GM06990 (cell line): ENCODE data around the gene GTSF1L.

ENCODE experiments used
- DNase-seq: peaks from one replicate; pipeline ENCODE4 v3.0.0-alpha.2; 2011; ENCODE audit not compliant: insufficient read length; ENCODE audit errors: extremely low read depth
- H3K27me3 ChIP-seq: replicated peaks from 2 replicates; pipeline ENCODE4 v1.6.0; 2011; ENCODE audit warnings: low read length; ENCODE audit not compliant: control insufficient read depth, insufficient read depth
- H3K36me3 ChIP-seq: 2 replicates; pipeline ENCODE4 v1.5.1; 2011; ENCODE audit warnings: low read length; ENCODE audit not compliant: control insufficient read depth, insufficient read depth
- H3K4me3 ChIP-seq: replicated peaks from 2 replicates; pipeline ENCODE4 v1.5.1; 2011; ENCODE audit warnings: low read depth, mild to moderate bottlenecking, control low read depth, low read length
- CTCF ChIP-seq: IDR thresholded peaks from 2 replicates; pipeline ENCODE4 v1.5.1; 2011; ENCODE audit warnings: low read length, control low read depth, mild to moderate bottlenecking, inconsistent platforms; ENCODE audit not compliant: insufficient read depth, poor library complexity, severe bottlenecking

The GTSF1L gene

GRCh38 chr20:43755851-43756250, 29.0 kb upstream of the GTSF1L start:
- H3K36me3 ChIP-seq: no peaks in the 10 kb centered on the region
- no peaks in the 10 kb centered on the region for H3K27me3 ChIP-seq
- no peak for DNase-seq
- TF ChIP-seq CTCF: no peak
- no peak overlapping the region for H3K4me3 ChIP-seq

- TF ChIP-seq CTCF: no peak
Measured at GRCh38 chr20:43755390-43755789, 28.6 kb upstream of the GTSF1L start.

GRCh38 chr20:43752561-43753301, 25.9 kb upstream of the GTSF1L start:
- Histone ChIP-seq H3K27me3 (no peaks in the 10 kb centered on the region), H3K4me3 (peak overlapping the region; percentile 10; the same call in 1 of the 2 replicates), H3K36me3 (no peaks in the 10 kb centered on the region)
- no peak for TF ChIP-seq CTCF
- peak; percentile 78 for DNase-seq

More at GRCh38 chr20:43755390-43755789, 28.6 kb upstream of the GTSF1L start:
- H3K36me3 ChIP-seq: no peaks in the 10 kb centered on the region
- H3K4me3 ChIP-seq: no peak overlapping the region
- H3K27me3 ChIP-seq: no peaks in the 10 kb centered on the region
- no peak for DNase-seq

GRCh38 chr20:43752051-43752360, 25.2 kb upstream of the GTSF1L start:
- Histone ChIP-seq H3K4me3 (no peak overlapping the region; the same call in 1 of the 2 replicates), H3K27me3 (no peaks in the 10 kb centered on the region), H3K36me3 (no peaks in the 10 kb centered on the region)
- no peak for TF ChIP-seq CTCF
- peak; percentile 63 for DNase-seq

- Histone ChIP-seq H3K27me3 (no peaks in the 10 kb centered on the region), H3K36me3 (no peaks in the 10 kb centered on the region), H3K4me3 (no peak overlapping the region)
- DNase-seq: peak; percentile 86
- TF ChIP-seq CTCF: no peak
Measured at GRCh38 chr20:43751167-43752050, 24.6 kb upstream of the GTSF1L start.
